Right forelimb (tissue), 1 donor: ENCODE results near the gene GAS2L1.

Source experiments
- DNase-seq: peaks from one replicate; pipeline ENCODE4 v3.0.0-alpha.2; 2018

GAS2L1 gene

GRCh38 chr22:29310065-29310862, 3.8 kb downstream of the GAS2L1 start:
- DNase-seq, result no peak

GRCh38 chr22:29310863-29311339, 4.5 kb downstream of the GAS2L1 start:
- peak; percentile 98 for DNase-seq

- DNase-seq, result no peak
Observed at GRCh38 chr22:29311464-29312217, 5.2 kb downstream of the GAS2L1 start.

GRCh38 chr22:29312218-29313125, 6.0 kb downstream of the GAS2L1 start:
- DNase-seq, result no peak

- peak; percentile 78 for DNase-seq
Observed at GRCh38 chr22:29313126-29313575, 6.7 kb downstream of the GAS2L1 start.

- DNase-seq, result peak; percentile 50
Observed at GRCh38 chr22:29313576-29314466, 7.4 kb downstream of the GAS2L1 start.

GRCh38 chr22:29314537-29315285, 8.3 kb downstream of the GAS2L1 start:
- peak; percentile 43 for DNase-seq

GRCh38 chr22:29315286-29316140, 9.1 kb downstream of the GAS2L1 start, which contains the start of gene RASL10A:
Gene RASL10A (minus strand): TSS chr22:29315697. CDS start chr22:29315246, 451 bp downstream.
- DNase-seq, result peak; percentile 66

- DNase-seq, result no peak
Observed at GRCh38 chr22:29316141-29316828, 9.8 kb downstream of the GAS2L1 start.

GRCh38 chr22:29317827-29318454, 11.5 kb downstream of the GAS2L1 start:
- no peak for DNase-seq

- DNase-seq, result no peak
Observed at GRCh38 chr22:29319072-29319471, 12.6 kb downstream of the GAS2L1 start.

GRCh38 chr22:29320546-29320945, 14.1 kb downstream of the GAS2L1 start:
- no peak for DNase-seq

- DNase-seq, result no peak
Observed at GRCh38 chr22:29323641-29324040, 17.2 kb downstream of the GAS2L1 start.

- DNase-seq, result no peak
Observed at GRCh38 chr22:29325356-29325755, 18.9 kb downstream of the GAS2L1 start.

GRCh38 chr22:29325785-29326315, 19.4 kb downstream of the GAS2L1 start:
- DNase-seq, result no peak

GRCh38 chr22:29326481-29326880, 20.0 kb downstream of the GAS2L1 start:
- DNase-seq, result no peak

GRCh38 chr22:29327089-29327764, 20.8 kb downstream of the GAS2L1 start:
- no peak for DNase-seq

- DNase-seq, result no peak
Observed at GRCh38 chr22:29328055-29328454, 21.6 kb downstream of the GAS2L1 start.
